GM23338 (cell line): ENCODE results near the gene NPHP1. TPM values are rescaled to one million over a fixed set of nuclear protein-coding genes. Genes with fewer than 3 reads are reported as not detected.

ENCODE experiments used
- ATAC-seq: fragments of 200-7000 bp; cut with Tn5 transposase; 3 replicates; pipeline ENCODE4 v1.9.1; 2020
- DNase-seq: peaks from one replicate; pipeline ENCODE4 v3.0.0-alpha.2; 2015; ENCODE audit warnings: low spot score
- H2AFZ ChIP-seq: fragments of 200-600 bp; sonication (generic); 2 replicates; pipeline ENCODE4 v1.8.0; 2016; ENCODE audit warnings: antibody characterized with exemption, mild to moderate bottlenecking, moderate library complexity
- H3F3A ChIP-seq: fragments of 200-600 bp; sonication (generic); replicated peaks from 2 replicates; pipeline ENCODE4 v1.8.0; 2017; ENCODE audit warnings: antibody characterized with exemption, mixed run types, low read depth
- H3K27ac ChIP-seq: fragments of 200-600 bp; sonication (generic); 2 replicates; pipeline ENCODE4 v1.6.1; 2016; ENCODE audit warnings: low read depth
- H3K27me3 ChIP-seq: fragments of 200-600 bp; sonication (generic); 2 replicates; pipeline ENCODE4 v1.8.0; 2016; ENCODE audit warnings: mild to moderate bottlenecking, mixed run types, moderate library complexity; ENCODE audit not compliant: insufficient read depth
- H3K36me3 ChIP-seq: fragments of 200-600 bp; sonication (generic); 2 replicates; pipeline ENCODE4 v1.8.0; 2016; ENCODE audit warnings: mild to moderate bottlenecking; ENCODE audit not compliant: insufficient read depth
- H3K4me1 ChIP-seq: fragments of 200-600 bp; sonication (generic); 2 replicates; pipeline ENCODE4 v1.8.0; 2016; ENCODE audit warnings: mild to moderate bottlenecking, moderate library complexity; ENCODE audit not compliant: insufficient read depth
- H3K4me2 ChIP-seq: fragments of 200-600 bp; sonication (generic); 2 replicates; pipeline ENCODE4 v1.7.1; 2017; ENCODE audit warnings: mixed run types
- H3K4me3 ChIP-seq: fragments of 200-600 bp; sonication (generic); 2 replicates; pipeline ENCODE4 v1.6.1; 2016; ENCODE audit warnings: mixed run types
- H3K79me2 ChIP-seq: fragments of 200-600 bp; sonication (generic); replicated peaks from 2 replicates; pipeline ENCODE4 v1.8.0; 2017; ENCODE audit warnings: mild to moderate bottlenecking; ENCODE audit not compliant: insufficient read depth
- H3K9me2 ChIP-seq: fragments of 200-600 bp; sonication (generic); 2 replicates; pipeline ENCODE4 v1.8.0; 2017; ENCODE audit not compliant: insufficient read depth
- H4K20me1 ChIP-seq: fragments of 200-600 bp; sonication (generic); replicated peaks from 2 replicates; pipeline ENCODE4 v1.8.0; 2017; ENCODE audit warnings: mild to moderate bottlenecking; ENCODE audit not compliant: insufficient read depth
- H3K27ac Mint-ChIP-seq: 2 replicates; pipeline ENCODE4 v1.8.0; 2020; ENCODE audit warnings: inconsistent platforms, mild to moderate bottlenecking, moderate library complexity, mixed read lengths
- H3K27me3 Mint-ChIP-seq: 3 replicates; pipeline ENCODE4 v1.8.0; 2022; ENCODE audit warnings: low read depth, mild to moderate bottlenecking, moderate library complexity, mixed read lengths, inconsistent platforms; ENCODE audit not compliant: insufficient read depth, poor library complexity
- H3K36me3 Mint-ChIP-seq: 3 replicates; pipeline ENCODE4 v1.8.0; 2021; ENCODE audit warnings: low read depth, mild to moderate bottlenecking, inconsistent platforms, moderate library complexity, mixed read lengths
- H3K4me1 Mint-ChIP-seq: 3 replicates; pipeline ENCODE4 v1.8.0; 2020; ENCODE audit warnings: mild to moderate bottlenecking, inconsistent platforms, mixed read lengths
- H3K4me3 Mint-ChIP-seq: 3 replicates; pipeline ENCODE4 v1.8.0; 2021; ENCODE audit warnings: moderate library complexity, mild to moderate bottlenecking, inconsistent platforms, mixed read lengths
- H3K9me3 Mint-ChIP-seq: 3 replicates; pipeline ENCODE4 v1.8.0; 2020; ENCODE audit warnings: moderate library complexity, mild to moderate bottlenecking, inconsistent platforms, mixed read lengths
- EZH2 ChIP-seq: fragments of 200-600 bp; sonication (generic); IDR thresholded peaks from one replicate; pipeline ENCODE4 v1.8.0; 2017; ENCODE audit warnings: antibody characterized with exemption, mild to moderate bottlenecking, low read depth; ENCODE audit not compliant: unreplicated experiment
- EZH2phosphoT487 ChIP-seq: fragments of 200-600 bp; sonication (generic); IDR thresholded peaks from one replicate; pipeline ENCODE4 v1.8.1; 2018; ENCODE audit warnings: antibody characterized with exemption; ENCODE audit not compliant: unreplicated experiment
- JUNB ChIP-seq: IDR thresholded peaks from one replicate; pipeline ENCODE4 v1.6.1; 2016; ENCODE audit warnings: antibody characterized with exemption; ENCODE audit not compliant: unreplicated experiment
- NANOG ChIP-seq: IDR thresholded peaks from 2 replicates; pipeline ENCODE4 v1.6.1; 2016; ENCODE audit warnings: antibody characterized with exemption, borderline replicate concordance
- POLR2AphosphoS5 ChIP-seq: IDR thresholded peaks from 2 replicates; pipeline ENCODE4 v1.6.1; 2016; ENCODE audit warnings: antibody characterized with exemption, low read depth
- ZNF114 ChIP-seq: fragments of 250-450 bp; sonication (Bioruptor Pico); IDR thresholded peaks from 2 replicates; pipeline ENCODE4 v1.5.0; 2020; ENCODE audit warnings: mild to moderate bottlenecking, moderate library complexity
- ZNF331 ChIP-seq: fragments of 250-450 bp; sonication (Bioruptor Pico); IDR thresholded peaks from 2 replicates; pipeline ENCODE4 v1.5.0; 2020; ENCODE audit warnings: low read depth, mild to moderate bottlenecking, moderate library complexity
- polyA plus RNA-seq: library from polyadenylated mRNA; unstranded; fragments of >200 nt; fragmentation: Nextera tagmentation; extraction: Ambion mirVana; gene quantifications from 2 replicates; pipeline ENCODE4 v1.2.1, GENCODE V29; 2016
- total RNA-seq: library from RNA; depleted of rRNA; stranded (reverse); fragments of >200 nt; shearing (Covaris generic); gene quantifications from 2 replicates; pipeline ENCODE4 v1.2.3, GENCODE V29; 2014
- TF ChIP-seq, protein P1 (sequence below): IDR thresholded peaks from one replicate; pipeline ENCODE4 v1.6.1; 2018; ENCODE audit warnings: antibody characterized with exemption; ENCODE audit not compliant: unreplicated experiment
- TF ChIP-seq, protein P2 (sequence below): IDR thresholded peaks from 2 replicates; pipeline ENCODE4 v1.6.1; 2016; ENCODE audit warnings: antibody characterized with exemption
- TF ChIP-seq, protein P3 (sequence below), 2 experiments: fragments of 200-600 bp in 1 of 2; sonication (generic) in 1 of 2; conservative IDR thresholded peaks; 2 replicates each; pipeline versions ENCODE4 v1.5.1 to v1.6.1; 2016 to 2017; ENCODE audit warnings: antibody characterized with exemption in 2 of 2, low read depth in 2 of 2, mild to moderate bottlenecking in 2 of 2, moderate library complexity in 1 of 2

NPHP1 gene
- total and polyA plus RNA-seq, 2 experiments from 2014 or later, result 4.6 to 10.0 TPM

DNA sequence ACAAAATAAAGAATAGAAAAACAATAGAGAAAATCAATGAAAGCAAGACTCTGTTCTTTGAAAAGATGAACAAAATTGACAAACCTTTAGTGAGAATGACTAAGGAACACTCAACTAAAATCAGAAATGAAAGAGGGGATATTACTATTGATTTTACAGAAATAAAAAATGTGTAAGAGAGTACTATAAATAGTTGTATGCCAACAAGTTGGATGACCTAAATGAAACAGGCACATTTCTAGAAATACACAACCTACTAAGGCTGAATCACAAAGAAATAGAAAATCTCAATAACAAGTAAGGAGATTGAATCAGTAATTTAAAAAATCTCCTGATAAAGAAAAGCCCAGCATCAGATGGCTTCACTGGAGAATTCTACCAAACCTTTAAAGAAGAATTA is 70.8 kb downstream of the NPHP1 start:
- TF ChIP-seq EZH2phosphoT487, result no peak
- TF ChIP-seq JUNB, result no peak
- no peak for TF ChIP-seq EZH2
- TF ChIP-seq, protein P1, sequence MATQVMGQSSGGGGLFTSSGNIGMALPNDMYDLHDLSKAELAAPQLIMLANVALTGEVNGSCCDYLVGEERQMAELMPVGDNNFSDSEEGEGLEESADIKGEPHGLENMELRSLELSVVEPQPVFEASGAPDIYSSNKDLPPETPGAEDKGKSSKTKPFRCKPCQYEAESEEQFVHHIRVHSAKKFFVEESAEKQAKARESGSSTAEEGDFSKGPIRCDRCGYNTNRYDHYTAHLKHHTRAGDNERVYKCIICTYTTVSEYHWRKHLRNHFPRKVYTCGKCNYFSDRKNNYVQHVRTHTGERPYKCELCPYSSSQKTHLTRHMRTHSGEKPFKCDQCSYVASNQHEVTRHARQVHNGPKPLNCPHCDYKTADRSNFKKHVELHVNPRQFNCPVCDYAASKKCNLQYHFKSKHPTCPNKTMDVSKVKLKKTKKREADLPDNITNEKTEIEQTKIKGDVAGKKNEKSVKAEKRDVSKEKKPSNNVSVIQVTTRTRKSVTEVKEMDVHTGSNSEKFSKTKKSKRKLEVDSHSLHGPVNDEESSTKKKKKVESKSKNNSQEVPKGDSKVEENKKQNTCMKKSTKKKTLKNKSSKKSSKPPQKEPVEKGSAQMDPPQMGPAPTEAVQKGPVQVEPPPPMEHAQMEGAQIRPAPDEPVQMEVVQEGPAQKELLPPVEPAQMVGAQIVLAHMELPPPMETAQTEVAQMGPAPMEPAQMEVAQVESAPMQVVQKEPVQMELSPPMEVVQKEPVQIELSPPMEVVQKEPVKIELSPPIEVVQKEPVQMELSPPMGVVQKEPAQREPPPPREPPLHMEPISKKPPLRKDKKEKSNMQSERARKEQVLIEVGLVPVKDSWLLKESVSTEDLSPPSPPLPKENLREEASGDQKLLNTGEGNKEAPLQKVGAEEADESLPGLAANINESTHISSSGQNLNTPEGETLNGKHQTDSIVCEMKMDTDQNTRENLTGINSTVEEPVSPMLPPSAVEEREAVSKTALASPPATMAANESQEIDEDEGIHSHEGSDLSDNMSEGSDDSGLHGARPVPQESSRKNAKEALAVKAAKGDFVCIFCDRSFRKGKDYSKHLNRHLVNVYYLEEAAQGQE, result no peak
- no peak for TF ChIP-seq NANOG
- no peak for TF ChIP-seq POLR2AphosphoS5
- H3K4me1 Mint-ChIP-seq, result no peaks in the 10 kb centered on the region
- Histone ChIP-seq H3K4me3 (no peak overlapping the region), H3K79me2 (no peaks in the 10 kb centered on the region), H3K4me2 (no peak overlapping the region), H4K20me1 (no peaks in the 10 kb centered on the region), H3K36me3 (no peaks in the 10 kb centered on the region), H2AFZ (no peak overlapping the region), H3K9me2 (no peaks in the 10 kb centered on the region), H3K4me1 (no peaks in the 10 kb centered on the region), H3K27ac (no peak overlapping the region), H3K27me3 (no peaks in the 10 kb centered on the region), H3F3A (no peaks in the 10 kb centered on the region)
- H3K9me3 Mint-ChIP-seq, result 0 out of 3 replicates have a peak, but pooled peaks cover 2% of the 10 kb centered on the region
- ATAC-seq, result no peak
- H3K27me3 Mint-ChIP-seq, result peaks cover 2% of the 10 kb centered on the region
- H3K4me3 Mint-ChIP-seq, result no peak overlapping the region
- H3K27ac Mint-ChIP-seq, result no peak overlapping the region
- H3K36me3 Mint-ChIP-seq, result no peaks in the 10 kb centered on the region
- no peak for DNase-seq

DNA sequence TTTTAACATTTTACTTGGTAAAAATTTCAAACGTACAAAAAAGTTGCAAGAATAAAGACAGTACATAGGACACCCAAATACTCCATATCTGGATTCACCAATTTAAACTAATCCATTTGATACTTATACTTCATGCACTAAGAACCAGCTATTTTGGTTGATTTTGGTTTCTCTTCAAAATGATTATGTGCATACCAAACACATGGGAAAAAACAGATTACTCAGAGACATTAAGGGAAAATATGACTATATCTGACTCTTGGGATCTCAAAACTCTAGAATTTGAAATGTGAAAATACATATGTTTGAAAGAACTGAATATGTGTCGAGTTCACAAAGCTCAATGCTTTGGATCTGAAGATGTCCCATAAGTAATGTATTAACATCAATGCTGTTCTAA is 73.6 kb downstream of the NPHP1 start:
- H3K9me2 ChIP-seq, result no peaks in the 10 kb centered on the region
- no peaks in the 10 kb centered on the region for H3F3A ChIP-seq
- no peaks in the 10 kb centered on the region for H3K79me2 ChIP-seq
- Mint-ChIP-seq H3K36me3 (no peaks in the 10 kb centered on the region), H3K9me3 (0 out of 3 replicates have a peak, but pooled peaks cover 2% of the 10 kb centered on the region), H3K4me1 (no peaks in the 10 kb centered on the region), H3K4me3 (no peak overlapping the region), H3K27me3 (peaks cover 2% of the 10 kb centered on the region), H3K27ac (no peak overlapping the region)
- no peak overlapping the region for H3K4me3 ChIP-seq
- no peak for ATAC-seq
- no peaks in the 10 kb centered on the region for H4K20me1 ChIP-seq
- TF ChIP-seq POLR2AphosphoS5 (no peak), EZH2 (no peak), EZH2phosphoT487 (no peak), NANOG (no peak), ZNF331 (CRISPR knock-in tag) (no peak), ZNF114 (CRISPR knock-in tag) (no peak)
- TF ChIP-seq, protein P2, sequence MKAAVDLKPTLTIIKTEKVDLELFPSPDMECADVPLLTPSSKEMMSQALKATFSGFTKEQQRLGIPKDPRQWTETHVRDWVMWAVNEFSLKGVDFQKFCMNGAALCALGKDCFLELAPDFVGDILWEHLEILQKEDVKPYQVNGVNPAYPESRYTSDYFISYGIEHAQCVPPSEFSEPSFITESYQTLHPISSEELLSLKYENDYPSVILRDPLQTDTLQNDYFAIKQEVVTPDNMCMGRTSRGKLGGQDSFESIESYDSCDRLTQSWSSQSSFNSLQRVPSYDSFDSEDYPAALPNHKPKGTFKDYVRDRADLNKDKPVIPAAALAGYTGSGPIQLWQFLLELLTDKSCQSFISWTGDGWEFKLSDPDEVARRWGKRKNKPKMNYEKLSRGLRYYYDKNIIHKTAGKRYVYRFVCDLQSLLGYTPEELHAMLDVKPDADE, result no peak
- TF ChIP-seq, protein P3, sequence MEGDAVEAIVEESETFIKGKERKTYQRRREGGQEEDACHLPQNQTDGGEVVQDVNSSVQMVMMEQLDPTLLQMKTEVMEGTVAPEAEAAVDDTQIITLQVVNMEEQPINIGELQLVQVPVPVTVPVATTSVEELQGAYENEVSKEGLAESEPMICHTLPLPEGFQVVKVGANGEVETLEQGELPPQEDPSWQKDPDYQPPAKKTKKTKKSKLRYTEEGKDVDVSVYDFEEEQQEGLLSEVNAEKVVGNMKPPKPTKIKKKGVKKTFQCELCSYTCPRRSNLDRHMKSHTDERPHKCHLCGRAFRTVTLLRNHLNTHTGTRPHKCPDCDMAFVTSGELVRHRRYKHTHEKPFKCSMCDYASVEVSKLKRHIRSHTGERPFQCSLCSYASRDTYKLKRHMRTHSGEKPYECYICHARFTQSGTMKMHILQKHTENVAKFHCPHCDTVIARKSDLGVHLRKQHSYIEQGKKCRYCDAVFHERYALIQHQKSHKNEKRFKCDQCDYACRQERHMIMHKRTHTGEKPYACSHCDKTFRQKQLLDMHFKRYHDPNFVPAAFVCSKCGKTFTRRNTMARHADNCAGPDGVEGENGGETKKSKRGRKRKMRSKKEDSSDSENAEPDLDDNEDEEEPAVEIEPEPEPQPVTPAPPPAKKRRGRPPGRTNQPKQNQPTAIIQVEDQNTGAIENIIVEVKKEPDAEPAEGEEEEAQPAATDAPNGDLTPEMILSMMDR (conservative IDR thresholded peaks at IDR 0.05; ENCODE audit: low read depth in 2 of 2), result no peak
- no peaks in the 10 kb centered on the region for H3K36me3 ChIP-seq
- no peak overlapping the region for H2AFZ ChIP-seq
- H3K4me2 ChIP-seq, result no peak overlapping the region
- no peak for DNase-seq
- no peak overlapping the region for H3K27ac ChIP-seq
- H3K4me1 ChIP-seq, result no peaks in the 10 kb centered on the region
- H3K27me3 ChIP-seq, result no peaks in the 10 kb centered on the region
